ENCODE results near the gene PROM2. TPM values are rescaled to one million over a fixed set of nuclear protein-coding genes. Genes with fewer than 3 reads are reported as not detected.

The PROM2 gene
- total RNA-seq, 1 donor from 2014 or later, result 5.1 TPM

- H3K4me3 ChIP-seq (ENCODE audit: low read depth, low read length), result no peak overlapping the region
- TF ChIP-seq CTCF (conservative IDR thresholded peaks at IDR 0.05; ENCODE audit: low read depth, low read length), result no peak
- DNase-seq (ENCODE audit: low read depth), result no peak
Measured at GRCh38 chr2:95284886-95285541, 10.8 kb downstream of the PROM2 start.

GRCh38 chr2:95285542-95285932 lies 11.3 kb downstream of the PROM2 start:
- DNase-seq (ENCODE audit: low read depth), result no peak
- no peak for TF ChIP-seq CTCF (conservative IDR thresholded peaks at IDR 0.05; ENCODE audit: low read depth, low read length)

GRCh38 chr2:95287336-95287735 lies 13.1 kb downstream of the PROM2 start:
- TF ChIP-seq CTCF (conservative IDR thresholded peaks at IDR 0.05; ENCODE audit: low read depth, low read length), result no peak
- DNase-seq (ENCODE audit: low read depth), result no peak
- H3K4me3 ChIP-seq (ENCODE audit: low read depth, low read length), result no peak overlapping the region

More at GRCh38 chr2:95285542-95285932, 11.3 kb downstream of the PROM2 start:
- no peak overlapping the region for H3K4me3 ChIP-seq (ENCODE audit: low read depth, low read length)

- DNase-seq (ENCODE audit: low read depth), result no peak
Measured at GRCh38 chr2:95287806-95288205, 13.6 kb downstream of the PROM2 start.

GRCh38 chr2:95289253-95289652 lies 15.0 kb downstream of the PROM2 start:
- no peak overlapping the region for H3K4me3 ChIP-seq (ENCODE audit: low read depth, low read length)
- DNase-seq (ENCODE audit: low read depth), result no peak
- TF ChIP-seq CTCF (conservative IDR thresholded peaks at IDR 0.05; ENCODE audit: low read depth, low read length), result peak; percentile 46

More at GRCh38 chr2:95287806-95288205, 13.6 kb downstream of the PROM2 start:
- H3K4me3 ChIP-seq (ENCODE audit: low read depth, low read length), result no peak overlapping the region
- no peak for TF ChIP-seq CTCF (conservative IDR thresholded peaks at IDR 0.05; ENCODE audit: low read depth, low read length)

- no peak for TF ChIP-seq CTCF (conservative IDR thresholded peaks at IDR 0.05; ENCODE audit: low read depth, low read length)
- no peak for DNase-seq (ENCODE audit: low read depth)
Measured at GRCh38 chr2:95291222-95291621, 17.0 kb downstream of the PROM2 start.

GRCh38 chr2:95292623-95293260 lies 18.5 kb downstream of the PROM2 start:
- H3K4me3 ChIP-seq (ENCODE audit: low read depth, low read length), result no peak overlapping the region
- no peak for DNase-seq (ENCODE audit: low read depth)
- no peak for TF ChIP-seq CTCF (conservative IDR thresholded peaks at IDR 0.05; ENCODE audit: low read depth, low read length)

More at GRCh38 chr2:95291222-95291621, 17.0 kb downstream of the PROM2 start:
- H3K4me3 ChIP-seq (ENCODE audit: low read depth, low read length), result no peak overlapping the region

Data from epithelial cell of proximal tubule (primary cell).